Measurements from ENCODE around the gene CAMKK2.
"Not testable (repeated sequence)": the region's sequence is repeated elsewhere in the genome, so short reads cannot be mapped to it uniquely, and the experiment has no call there.

The CAMKK2 gene

DNA sequence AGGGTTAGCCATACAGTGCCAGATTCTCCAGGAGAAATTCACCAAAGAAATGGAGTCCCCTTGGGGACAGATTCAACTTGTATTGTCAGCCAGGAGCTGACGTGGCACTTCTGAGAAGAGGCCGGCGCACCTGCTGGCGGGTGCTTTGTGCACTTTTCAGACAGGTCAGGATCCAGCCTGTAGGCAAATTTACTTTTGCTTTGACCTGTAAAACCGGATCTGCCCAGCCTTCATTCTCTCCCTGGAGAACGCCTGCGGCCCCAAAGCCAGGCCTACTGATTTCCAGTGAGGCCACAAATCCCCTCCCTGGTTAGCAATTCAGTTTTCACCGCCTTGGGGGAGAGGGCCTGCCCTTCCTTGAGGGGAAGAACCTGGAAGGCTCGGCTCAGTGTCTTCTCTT, 69.2 kb downstream of the CAMKK2 start:
- peaks cover 16% of the 10 kb centered on the region for H3K4me1 ChIP-seq (ENCODE audit: insufficient read depth, low read length, poor library complexity, severe bottlenecking)
- no peaks in the 10 kb centered on the region for H3K36me3 ChIP-seq (ENCODE audit: insufficient read depth, low read length)
- no peaks in the 10 kb centered on the region for H3K27me3 ChIP-seq (ENCODE audit: insufficient read depth, low read length, poor library complexity, severe bottlenecking)
- no peak overlapping the region for H3K4me3 ChIP-seq (ENCODE audit: low read length, poor library complexity, severe bottlenecking)
- no peak for TF ChIP-seq EZH2phosphoT487 (IDR thresholded peaks at IDR 0.05; ENCODE audit: borderline replicate concordance)
- TF ChIP-seq, protein P1, sequence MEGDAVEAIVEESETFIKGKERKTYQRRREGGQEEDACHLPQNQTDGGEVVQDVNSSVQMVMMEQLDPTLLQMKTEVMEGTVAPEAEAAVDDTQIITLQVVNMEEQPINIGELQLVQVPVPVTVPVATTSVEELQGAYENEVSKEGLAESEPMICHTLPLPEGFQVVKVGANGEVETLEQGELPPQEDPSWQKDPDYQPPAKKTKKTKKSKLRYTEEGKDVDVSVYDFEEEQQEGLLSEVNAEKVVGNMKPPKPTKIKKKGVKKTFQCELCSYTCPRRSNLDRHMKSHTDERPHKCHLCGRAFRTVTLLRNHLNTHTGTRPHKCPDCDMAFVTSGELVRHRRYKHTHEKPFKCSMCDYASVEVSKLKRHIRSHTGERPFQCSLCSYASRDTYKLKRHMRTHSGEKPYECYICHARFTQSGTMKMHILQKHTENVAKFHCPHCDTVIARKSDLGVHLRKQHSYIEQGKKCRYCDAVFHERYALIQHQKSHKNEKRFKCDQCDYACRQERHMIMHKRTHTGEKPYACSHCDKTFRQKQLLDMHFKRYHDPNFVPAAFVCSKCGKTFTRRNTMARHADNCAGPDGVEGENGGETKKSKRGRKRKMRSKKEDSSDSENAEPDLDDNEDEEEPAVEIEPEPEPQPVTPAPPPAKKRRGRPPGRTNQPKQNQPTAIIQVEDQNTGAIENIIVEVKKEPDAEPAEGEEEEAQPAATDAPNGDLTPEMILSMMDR (conservative IDR thresholded peaks at IDR 0.05; ENCODE audit: low read length), result no peak
- no peaks in the 10 kb centered on the region for H3K79me2 ChIP-seq (ENCODE audit: insufficient read depth, low read length)
- H3F3A ChIP-seq (ENCODE audit: low read depth), result no peaks in the 10 kb centered on the region
- H3K4me2 ChIP-seq (ENCODE audit: low read depth, low read length, poor library complexity, severe bottlenecking), result no peak overlapping the region
- H2AFZ ChIP-seq (ENCODE audit: low read length), result no peak overlapping the region
- H4K20me1 ChIP-seq (ENCODE audit: insufficient read depth, low read length, poor library complexity, severe bottlenecking), result no peaks in the 10 kb centered on the region
- H3K9me3 ChIP-seq (ENCODE audit: insufficient read depth, low read depth, low read length), result no peaks in the 10 kb centered on the region
- no peak overlapping the region for H3K9ac ChIP-seq (ENCODE audit: low read depth, low read length, poor library complexity, severe bottlenecking)
- no peaks in the 10 kb centered on the region for H3K9me2 ChIP-seq (replicated peaks; ENCODE audit: low read depth, low read length)

- H3K27me3 ChIP-seq (ENCODE audit: insufficient read depth, low read length, poor library complexity, severe bottlenecking); H4K20me1 ChIP-seq (ENCODE audit: insufficient read depth, low read length, poor library complexity, severe bottlenecking); H3K36me3 ChIP-seq (ENCODE audit: insufficient read depth, low read length); H3K9me3 ChIP-seq (ENCODE audit: insufficient read depth, low read depth, low read length); H3K4me2 ChIP-seq (ENCODE audit: low read depth, low read length, poor library complexity, severe bottlenecking); H3F3A ChIP-seq (ENCODE audit: low read depth); H3K79me2 ChIP-seq (ENCODE audit: insufficient read depth, low read length); H3K4me3 ChIP-seq (ENCODE audit: low read length, poor library complexity, severe bottlenecking); H3K9ac ChIP-seq (ENCODE audit: low read depth, low read length, poor library complexity, severe bottlenecking); H3K9me2 ChIP-seq (replicated peaks; ENCODE audit: low read depth, low read length); H2AFZ ChIP-seq (ENCODE audit: low read length): not testable (repeated sequence)
- peaks cover 16% of the 10 kb centered on the region for H3K4me1 ChIP-seq (ENCODE audit: insufficient read depth, low read length, poor library complexity, severe bottlenecking)
These were observed 69.6 kb downstream of the CAMKK2 start for GRCh38 chr12:121226871-121227270.

- TF ChIP-seq EZH2phosphoT487 (IDR thresholded peaks at IDR 0.05; ENCODE audit: borderline replicate concordance), result no peak
- TF ChIP-seq, protein P1 (conservative IDR thresholded peaks at IDR 0.05; ENCODE audit: low read length), result no peak
- H3K4me1 ChIP-seq (ENCODE audit: insufficient read depth, low read length, poor library complexity, severe bottlenecking), result peaks cover 16% of the 10 kb centered on the region
- H3K36me3 ChIP-seq (ENCODE audit: insufficient read depth, low read length), result no peaks in the 10 kb centered on the region
- H4K20me1 ChIP-seq (ENCODE audit: insufficient read depth, low read length, poor library complexity, severe bottlenecking), result no peaks in the 10 kb centered on the region
- no peak overlapping the region for H3K4me3 ChIP-seq (ENCODE audit: low read length, poor library complexity, severe bottlenecking)
- H3K9me2 ChIP-seq (replicated peaks; ENCODE audit: low read depth, low read length), result no peaks in the 10 kb centered on the region
- no peaks in the 10 kb centered on the region for H3K27me3 ChIP-seq (ENCODE audit: insufficient read depth, low read length, poor library complexity, severe bottlenecking)
- H2AFZ ChIP-seq (ENCODE audit: low read length), result no peak overlapping the region
- no peaks in the 10 kb centered on the region for H3F3A ChIP-seq (ENCODE audit: low read depth)
- H3K79me2 ChIP-seq (ENCODE audit: insufficient read depth, low read length), result no peaks in the 10 kb centered on the region
- no peaks in the 10 kb centered on the region for H3K9me3 ChIP-seq (ENCODE audit: insufficient read depth, low read depth, low read length)
- H3K9ac ChIP-seq (ENCODE audit: low read depth, low read length, poor library complexity, severe bottlenecking), result no peak overlapping the region
- H3K4me2 ChIP-seq (ENCODE audit: low read depth, low read length, poor library complexity, severe bottlenecking), result no peak overlapping the region
These were observed 70.1 kb downstream of the CAMKK2 start for GRCh38 chr12:121226399-121226798.

DNA sequence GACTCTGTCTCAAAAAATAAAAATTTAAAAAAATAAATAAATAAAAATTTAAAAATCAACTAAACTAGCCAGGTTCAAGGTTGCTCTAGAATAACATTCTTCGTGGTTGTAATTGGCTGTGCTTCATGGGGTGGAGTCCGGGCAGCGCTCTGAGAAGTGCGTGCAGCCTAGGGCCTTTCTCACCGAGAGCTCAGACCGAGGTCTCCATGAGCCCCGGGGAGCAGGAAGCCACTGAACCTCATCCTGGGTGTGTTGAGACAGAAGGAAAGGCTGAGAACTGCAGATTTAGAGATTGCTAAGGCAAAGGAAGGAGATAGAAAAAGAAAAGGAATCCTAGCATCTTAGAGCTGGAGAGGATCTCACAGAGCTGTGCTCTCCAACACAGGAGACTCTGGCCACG, 71.9 kb downstream of the CAMKK2 start:
- TF ChIP-seq, protein P1 (conservative IDR thresholded peaks at IDR 0.05; ENCODE audit: low read length), result no peak
- no peak for TF ChIP-seq EZH2phosphoT487 (IDR thresholded peaks at IDR 0.05; ENCODE audit: borderline replicate concordance)
- no peak overlapping the region for H2AFZ ChIP-seq (ENCODE audit: low read length)
- peaks cover 16% of the 10 kb centered on the region for H3K4me1 ChIP-seq (ENCODE audit: insufficient read depth, low read length, poor library complexity, severe bottlenecking)
- H3K36me3 ChIP-seq (ENCODE audit: insufficient read depth, low read length), result no peaks in the 10 kb centered on the region
- no peaks in the 10 kb centered on the region for H3K9me3 ChIP-seq (ENCODE audit: insufficient read depth, low read depth, low read length)
- no peaks in the 10 kb centered on the region for H4K20me1 ChIP-seq (ENCODE audit: insufficient read depth, low read length, poor library complexity, severe bottlenecking)
- no peaks in the 10 kb centered on the region for H3K79me2 ChIP-seq (ENCODE audit: insufficient read depth, low read length)
- H3K27me3 ChIP-seq (ENCODE audit: insufficient read depth, low read length, poor library complexity, severe bottlenecking), result no peaks in the 10 kb centered on the region
- H3K9me2 ChIP-seq (replicated peaks; ENCODE audit: low read depth, low read length), result no peaks in the 10 kb centered on the region
- H3K4me3 ChIP-seq (ENCODE audit: low read length, poor library complexity, severe bottlenecking), result no peak overlapping the region
- no peak overlapping the region for H3K9ac ChIP-seq (ENCODE audit: low read depth, low read length, poor library complexity, severe bottlenecking)
- no peaks in the 10 kb centered on the region for H3F3A ChIP-seq (ENCODE audit: low read depth)
- H3K4me2 ChIP-seq (ENCODE audit: low read depth, low read length, poor library complexity, severe bottlenecking), result no peak overlapping the region
